Measurements from ENCODE around the gene SLC4A11. TPM values are rescaled to one million over a fixed set of nuclear protein-coding genes. Genes with fewer than 3 reads are reported as not detected.

Gene SLC4A11
- total and polyA plus RNA-seq, 5 experiments from 2014 or later, result 1.3 to 2.1 TPM; not detected in 3

GRCh38 chr20:3262566-3262965, 23.6 kb upstream of the SLC4A11 start:
- Mint-ChIP-seq H3K36me3 (peaks cover 11 to 39% (median 24%) of the 10 kb centered on the region in 3 donors), H3K4me1 (no peaks in the 10 kb centered on the region), H3K4me3 (no peak overlapping the region), H3K27me3 (no peaks in the 10 kb centered on the region), H3K9me3 (no peaks in the 10 kb centered on the region), H3K27ac (no peak overlapping the region)
- POLR2A ChIA-PET, result no interaction called here
- DNase-seq (no peak), ATAC-seq (no peak)

- Mint-ChIP-seq H3K36me3 (peaks cover 11 to 44% (median 30%) of the 10 kb centered on the region in 3 donors), H3K9me3 (no peaks in the 10 kb centered on the region), H3K4me1 (no peaks in the 10 kb centered on the region), H3K27me3 (peaks cover 0 to 5% (median 0%) of the 10 kb centered on the region in 5 donors), H3K27ac (no peak overlapping the region), H3K4me3 (no peak overlapping the region)
- no peak for DNase-seq
- POLR2A ChIA-PET, result no interaction called here
- ATAC-seq, result no peak
Observed at GRCh38 chr20:3258429-3258828, 19.4 kb upstream of the SLC4A11 start.

- Mint-ChIP-seq H3K27me3 (peaks cover 0 to 17% (median 12%) of the 10 kb centered on the region in 5 donors), H3K4me1 (no peaks in the 10 kb centered on the region), H3K36me3 (peaks cover 4 to 48% (median 40%) of the 10 kb centered on the region in 3 donors), H3K4me3 (no peak overlapping the region), H3K27ac (no peak overlapping the region), H3K9me3 (no peaks in the 10 kb centered on the region)
- DNase-seq (no peak), ATAC-seq (no peak)
- POLR2A ChIA-PET, result no interaction called here
Observed at GRCh38 chr20:3255728-3256127, 16.7 kb upstream of the SLC4A11 start.

GRCh38 chr20:3251806-3252205, 12.8 kb upstream of the SLC4A11 start:
- H3K4me3 Mint-ChIP-seq, result no peak overlapping the region
- peaks cover 8 to 45% (median 31%) of the 10 kb centered on the region in 5 donors for H3K27me3 Mint-ChIP-seq
- no peak overlapping the region for H3K27ac Mint-ChIP-seq
- H3K4me1 Mint-ChIP-seq, result peaks cover 0 to 10% (median 7%) of the 10 kb centered on the region in 4 donors
- POLR2A ChIA-PET, result no interaction called here
- H3K36me3 Mint-ChIP-seq, result peaks cover 0 to 38% (median 37%) of the 10 kb centered on the region in 3 donors
- H3K9me3 Mint-ChIP-seq, result no peaks in the 10 kb centered on the region
- ATAC-seq, result no peak
- DNase-seq, result no peak

GRCh38 chr20:3250091-3250504, 11.1 kb upstream of the SLC4A11 start:
- Mint-ChIP-seq H3K4me1 (peaks cover 0 to 10% (median 7%) of the 10 kb centered on the region in 4 donors), H3K4me3 (peak overlapping the region in 1 of 10 donors; percentile 29), H3K36me3 (peaks cover 0 to 32% (median 25%) of the 10 kb centered on the region in 3 donors), H3K27ac (no peak overlapping the region), H3K27me3 (peaks cover 11 to 45% (median 35%) of the 10 kb centered on the region in 5 donors), H3K9me3 (no peaks in the 10 kb centered on the region)
- ATAC-seq (no peak), DNase-seq (no peak)
- POLR2A ChIA-PET, result no interaction called here

- ATAC-seq (peak; percentile 29 to 44), DNase-seq (no peak)
- H3K27me3 Mint-ChIP-seq, result peaks cover 11 to 56% (median 35%) of the 10 kb centered on the region in 5 donors
- H3K4me3 Mint-ChIP-seq, result peak overlapping the region in 6 of 10 donors; percentile 10 to 62 (median 51)
- H3K4me1 Mint-ChIP-seq, result peaks cover 0 to 10% (median 7%) of the 10 kb centered on the region in 4 donors
- H3K27ac Mint-ChIP-seq, result no peak overlapping the region
- H3K9me3 Mint-ChIP-seq, result no peaks in the 10 kb centered on the region
- POLR2A ChIA-PET, result interaction anchor here (0.5 to 2.0 kb wide), 3 partner anchors 20 to 30 kb away, joined by 3 to 6 read pairs (median 5); no protein-coding TSS in a partner anchor
- peaks cover 0 to 22% (median 19%) of the 10 kb centered on the region in 3 donors for H3K36me3 Mint-ChIP-seq
Observed at GRCh38 chr20:3248993-3249347, 10.0 kb upstream of the SLC4A11 start.

- Mint-ChIP-seq H3K9me3 (no peaks in the 10 kb centered on the region), H3K27ac (no peak overlapping the region), H3K4me3 (peak overlapping the region in 8 of 10 donors; percentile 10 to 62 (median 46)), H3K27me3 (peaks cover 11 to 62% (median 35%) of the 10 kb centered on the region in 5 donors), H3K4me1 (peaks cover 0 to 10% (median 7%) of the 10 kb centered on the region in 4 donors), H3K36me3 (peaks cover 0 to 21% (median 17%) of the 10 kb centered on the region in 3 donors)
- POLR2A ChIA-PET, result interaction anchor here (0.5 to 2.0 kb wide), 4 partner anchors 9 to 29 kb away, joined by 3 to 6 read pairs (median 4); no protein-coding TSS in a partner anchor
- ATAC-seq (peak; percentile 65 to 73), DNase-seq (peak in 3 of 10 donors; percentile 13 to 21 (median 16))
Observed at GRCh38 chr20:3248167-3248992, 9.4 kb upstream of the SLC4A11 start.

- H3K36me3 Mint-ChIP-seq, result peaks cover 0 to 14% (median 9%) of the 10 kb centered on the region in 3 donors
- POLR2A ChIA-PET, result interaction anchor here (0.6 to 2.0 kb wide), 4 partner anchors 8 to 139 kb away, joined by 3 to 6 read pairs (median 4); no protein-coding TSS in a partner anchor
- H3K27ac Mint-ChIP-seq, result peak overlapping the region in 2 of 10 donors; percentile 4 to 11
- DNase-seq, result no peak
- H3K27me3 Mint-ChIP-seq, result peaks cover 11 to 62% (median 35%) of the 10 kb centered on the region in 5 donors
- peaks cover 0 to 10% (median 7%) of the 10 kb centered on the region in 4 donors for H3K4me1 Mint-ChIP-seq
- H3K4me3 Mint-ChIP-seq, result peak overlapping the region in 1 of 10 donors; percentile 4
- no peak for ATAC-seq
- H3K9me3 Mint-ChIP-seq, result no peaks in the 10 kb centered on the region
Observed at GRCh38 chr20:3247638-3248037, 8.6 kb upstream of the SLC4A11 start.

- ATAC-seq, result no peak
- DNase-seq, result no peak
- Mint-ChIP-seq H3K9me3 (no peaks in the 10 kb centered on the region), H3K4me3 (no peak overlapping the region), H3K27ac (no peak overlapping the region), H3K27me3 (peaks cover 14 to 53% (median 29%) of the 10 kb centered on the region in 5 donors), H3K36me3 (peaks cover 0 to 8% (median 3%) of the 10 kb centered on the region in 3 donors), H3K4me1 (peaks cover 0 to 10% (median 7%) of the 10 kb centered on the region in 4 donors)
- POLR2A ChIA-PET, result no interaction called here
Observed at GRCh38 chr20:3246682-3247081, 7.7 kb upstream of the SLC4A11 start.

GRCh38 chr20:3245711-3246110, 6.7 kb upstream of the SLC4A11 start:
- Mint-ChIP-seq H3K27ac (no peak overlapping the region), H3K27me3 (peaks cover 17 to 54% (median 31%) of the 10 kb centered on the region in 5 donors), H3K4me1 (peaks cover 0 to 10% (median 7%) of the 10 kb centered on the region in 4 donors), H3K9me3 (no peaks in the 10 kb centered on the region), H3K4me3 (peak overlapping the region in 1 of 10 donors; percentile 0), H3K36me3 (peaks cover 0 to 3% (median 2%) of the 10 kb centered on the region in 3 donors)
- DNase-seq (no peak), ATAC-seq (no peak)
- POLR2A ChIA-PET, result no interaction called here

GRCh38 chr20:3245156-3245555, 6.2 kb upstream of the SLC4A11 start:
- Mint-ChIP-seq H3K36me3 (no peaks in the 10 kb centered on the region), H3K27me3 (peaks cover 13 to 53% (median 27%) of the 10 kb centered on the region in 5 donors), H3K27ac (no peak overlapping the region), H3K9me3 (no peaks in the 10 kb centered on the region), H3K4me3 (no peak overlapping the region), H3K4me1 (peaks cover 0 to 10% (median 8%) of the 10 kb centered on the region in 4 donors)
- POLR2A ChIA-PET, result no interaction called here
- ATAC-seq, result no peak
- DNase-seq, result no peak

- ATAC-seq (no peak), DNase-seq (no peak)
- H3K4me1 Mint-ChIP-seq, result peaks cover under 1 to 15% (median 12%) of the 10 kb centered on the region in 4 donors
- H3K27ac Mint-ChIP-seq, result no peak overlapping the region
- no peaks in the 10 kb centered on the region for H3K36me3 Mint-ChIP-seq
- POLR2A ChIA-PET, result no interaction called here
- H3K27me3 Mint-ChIP-seq, result peaks cover 11 to 53% (median 27%) of the 10 kb centered on the region in 5 donors
- no peaks in the 10 kb centered on the region for H3K9me3 Mint-ChIP-seq
- H3K4me3 Mint-ChIP-seq, result peak overlapping the region in 1 of 10 donors; percentile 41
Observed at GRCh38 chr20:3244613-3245012, 5.6 kb upstream of the SLC4A11 start.

All from naive thymus-derived CD8-positive, alpha-beta T cell (primary cell).